GM12878 (cell line): ENCODE results near the gene CELF2. TPM values are rescaled to one million over a fixed set of nuclear protein-coding genes. Genes with fewer than 3 reads are reported as not detected.

Source experiments
- ATAC-seq: fragments of 200-7000 bp; cut with Tn5 transposase; 3 replicates; pipeline ENCODE4 v1.9.1; 2020; ENCODE audit warnings: mild to moderate bottlenecking, moderate library complexity
- BruUV-seq: library from RNA; stranded (reverse); fragments of 400-500 nt; replicated peaks from 2 replicates; lab custom pipeline; 2021; lab: Mats Ljungman, UMichigan
- CTCF ChIA-PET: fragments of 300-600 bp; sonication (Branson Sonifier 250); formaldehyde crosslinking; extraction: SDS; loops from one replicate; lab custom pipeline; 2021; ENCODE audit warnings: inconsistent platforms; lab: Yijun Ruan, JAX
- POLR2A ChIA-PET: fragments of 350-600 bp; formaldehyde crosslinking; extraction: SDS; loops from one replicate; lab custom pipeline; 2021; ENCODE audit warnings: inconsistent platforms; lab: Charles Lee
- RAD21 ChIA-PET: fragments of 300-600 bp; sonication (Branson Sonifier 250); formaldehyde crosslinking; loops from one replicate; lab custom pipeline; 2023; ENCODE audit warnings: antibody characterized with exemption; ENCODE audit not compliant: unreplicated experiment; lab: Charles Lee
- SMC1A ChIA-PET: fragments of 300-600 bp; sonication (Branson Sonifier 250); formaldehyde crosslinking; loops from one replicate; lab custom pipeline; 2023; ENCODE audit not compliant: unreplicated experiment, uncharacterized antibody; lab: Charles Lee
- DNase-seq: peaks from one replicate; pipeline ENCODE4 v3.0.0-alpha.2; 2011; ENCODE audit warnings: low read depth, low spot score
- FAIRE-seq: peaks from 3 replicates; lab custom pipeline; 2011; peaks lifted over from hg19 to GRCh38; lab: Jason Lieb, UNC
- H2AFZ ChIP-seq: 2 replicates; pipeline ENCODE4 v1.6.0; 2011; ENCODE audit warnings: low read depth, low read length, control low read depth; ENCODE audit not compliant: control insufficient read depth
- H3K27ac ChIP-seq: 2 replicates; pipeline ENCODE4 v1.5.1; 2011; ENCODE audit warnings: control low read depth; ENCODE audit not compliant: control insufficient read depth, insufficient read depth
- H3K27me3 ChIP-seq, 2 experiments: replicated peaks in 1 of 2; 2 replicates each; pipeline versions ENCODE4 v1.6.0 to v1.6.1; 2011; ENCODE audit warnings: low read length in 1 of 2; ENCODE audit not compliant: control insufficient read depth in 2 of 2, insufficient read depth in 2 of 2
- H3K36me3 ChIP-seq, 2 experiments: 2 replicates each; pipeline ENCODE4 v1.5.1; 2011; ENCODE audit warnings: low read length in 1 of 2; ENCODE audit not compliant: control insufficient read depth in 2 of 2, insufficient read depth in 2 of 2
- H3K4me1 ChIP-seq: 2 replicates; pipeline ENCODE4 v1.6.1; 2011; ENCODE audit warnings: mild to moderate bottlenecking, low read length, moderate library complexity, mixed read lengths; ENCODE audit not compliant: control insufficient read depth, insufficient read depth
- H3K4me2 ChIP-seq: 2 replicates; pipeline ENCODE4 v1.6.0; 2011; ENCODE audit warnings: control low read depth; ENCODE audit not compliant: control insufficient read depth, insufficient read depth
- H3K4me3 ChIP-seq: fragments of 200-600 bp; sonication (generic); 2 replicates; pipeline ENCODE4 v1.5.1; 2016
- H3K79me2 ChIP-seq: 2 replicates; pipeline ENCODE4 v1.6.0; 2011; ENCODE audit warnings: low read length; ENCODE audit not compliant: control insufficient read depth, insufficient read depth
- H3K9ac ChIP-seq: 2 replicates; pipeline ENCODE4 v1.8.0; 2011; ENCODE audit warnings: low read length, control low read depth, mixed read lengths; ENCODE audit not compliant: control insufficient read depth, insufficient read depth
- H3K9me3 ChIP-seq: replicated peaks from 3 replicates; pipeline ENCODE4 v1.5.1; 2011; ENCODE audit warnings: mild to moderate bottlenecking, low read length; ENCODE audit not compliant: control insufficient read depth, insufficient read depth
- H4K20me1 ChIP-seq: 2 replicates; pipeline ENCODE4 v1.6.0; 2011; ENCODE audit not compliant: control insufficient read depth, insufficient read depth
- CBFB ChIP-seq: IDR thresholded peaks from 2 replicates; pipeline ENCODE4 v1.6.1; 2016; ENCODE audit warnings: antibody characterized with exemption, low read depth
- CEBPZ ChIP-seq: fragments of 150-350 bp; IDR thresholded peaks from 2 replicates; pipeline ENCODE4 v1.6.1; 2016; ENCODE audit warnings: low read depth, low read length
- CHD2 ChIP-seq: IDR thresholded peaks from 2 replicates; pipeline ENCODE4 v1.6.1; 2011; ENCODE audit warnings: low read depth, low read length, improper control_type of control experiment, borderline replicate concordance
- FOS ChIP-seq: IDR thresholded peaks from 3 replicates; pipeline ENCODE4 v1.6.1; 2011; ENCODE audit warnings: borderline replicate concordance; ENCODE audit not compliant: insufficient read length; ENCODE audit errors: extremely low read depth
- GABPA ChIP-seq: IDR thresholded peaks from 2 replicates; pipeline ENCODE4 v1.6.1; 2014; ENCODE audit warnings: antibody characterized with exemption, low read depth, mild to moderate bottlenecking, inconsistent platforms
- NRF1 ChIP-seq: conservative IDR thresholded peaks from 2 replicates; pipeline ENCODE4 v1.6.1; 2011; ENCODE audit warnings: mild to moderate bottlenecking, low read depth, low read length, improper control_type of control experiment
- POLR2AphosphoS2 ChIP-seq: IDR thresholded peaks from 2 replicates; pipeline ENCODE4 v1.6.1; 2011; ENCODE audit warnings: low read depth, mild to moderate bottlenecking, low read length, improper control_type of control experiment, moderate library complexity
- POLR2AphosphoS5 ChIP-seq: IDR thresholded peaks from 2 replicates; pipeline ENCODE4 v1.6.1; 2011; ENCODE audit warnings: mild to moderate bottlenecking, low read length, inconsistent platforms
- ZBTB4 ChIP-seq: fragments of 450-650 bp; formaldehyde crosslinking; IDR thresholded peaks from 2 replicates; pipeline ENCODE4 v1.4.0; 2022; ENCODE audit warnings: mild to moderate bottlenecking, moderate library complexity
- WGBS: methylation state at CpG from one replicate; pipeline ENCODE4 v1.1.6; 2016; ENCODE audit warnings: low lambda C conversion rate; ENCODE audit not compliant: insufficient replicate concordance, insufficient coverage; ENCODE audit errors: missing lambda C conversion rate; 5-methylcytosine and 5-hydroxymethylcytosine counted together
- in situ Hi-C: fragments of 300-500 bp; cut with MboI; formaldehyde crosslinking; loops from 9 replicates; pipeline ENCODE4 v1.14.3; 2018; ENCODE audit warnings: mixed read lengths
- intact Hi-C: fragments of 100-400 bp; cut with micrococcal nuclease; formaldehyde crosslinking; loops from one replicate; pipeline ENCODE4 v1.14.2; 2022; ENCODE audit not compliant: unreplicated experiment
- polyA plus RNA-seq, 11 experiments: library from polyadenylated mRNA; depleted of rRNA in 4 of 11; unstranded in 6 of 11; stranded (reverse) in 5 of 11; fragments of >200 nt; fragmentation: Nextera tagmentation in 4 of 11; fragmentation: Illumina TruSeq in 1 of 11; extraction: Ambion mirVana in 4 of 11; extraction: Trizol in 1 of 11; gene quantifications; 1 replicate in 1 of 11; 2 replicates in 10 of 11; pipeline versions ENCODE4 v1.2.1 to v1.2.3, GENCODE V29; 2011 to 2016; ENCODE audit warnings: inconsistent platforms in 2 of 11, missing spikeins in 2 of 11, low read depth in 1 of 11
- total RNA-seq, 4 experiments: library from RNA; depleted of rRNA in 3 of 4; stranded (reverse); fragments of >200 nt in 3 of 4; fragmentation: Illumina TruSeq in 1 of 4; extraction: Trizol in 1 of 4; gene quantifications; 2 replicates each; pipeline versions ENCODE4 v1.2.1 to v1.2.3, GENCODE V29; 2013 to 2021

Gene CELF2
- total and polyA plus RNA-seq, 10 of the 15 experiments (the other 5 are each of a cell fraction or from before 2014, with no cell fraction given), result 20.8 to 129 (median 86.3) TPM

GRCh38 chr10:11144626-11145494, 127.2 kb downstream of the CELF2 start (continued):
- TF ChIP-seq CEBPZ, result no peak
- no peak for TF ChIP-seq CHD2
- no peak for TF ChIP-seq FOS

- Histone ChIP-seq H3K27ac (peak overlapping the region; percentile 68), H3K4me1 (peaks cover 16% of the 10 kb centered on the region), H4K20me1 (no peaks in the 10 kb centered on the region), H3K27me3 (no peaks in the 10 kb centered on the region), H3K9me3 (no peaks in the 10 kb centered on the region), H3K4me2 (peak overlapping the region; percentile 80), H3K9ac (peak overlapping the region; percentile 41; the same call in 1 of the 2 replicates), H2AFZ (peak overlapping the region; percentile 94), H3K4me3 (peak overlapping the region; percentile 25; the same call in 1 of the 2 replicates), H3K79me2 (no peaks in the 10 kb centered on the region), H3K36me3 (no peaks in the 10 kb centered on the region)
- ChIA-PET RAD21 (interaction anchor here (0.9 to 5.1 kb wide), 17 partner anchors 14 to 125 kb away, joined by 3 to 57 read pairs (median 3); no protein-coding TSS in a partner anchor), POLR2A (interaction anchor here (0.6 to 3.0 kb wide), 6 partner anchors 18 to 110 kb away, joined by 3 to 15 read pairs (median 4); no protein-coding TSS in a partner anchor), CTCF (interaction anchor here (0.6 to 5.1 kb wide), 15 partner anchors 14 to 125 kb away, joined by 3 to 39 read pairs (median 6); no protein-coding TSS in a partner anchor), SMC1A (interaction anchor here (0.7 to 9.5 kb wide), 27 partner anchors 9 to 142 kb away, joined by 3 to 99 read pairs (median 4); no protein-coding TSS in a partner anchor)
- BruUV-seq, result no TSS peak
- WGBS, result 0% methylated on average over 3 of the region's 3 CpGs
- FAIRE-seq (no peak), ATAC-seq (peak; percentile 92), DNase-seq (no peak)
- in situ Hi-C loops (no loop called here), intact Hi-C loops (loop anchor here (1.0 kb wide), 1 partner anchor 18 kb away; no protein-coding TSS in a partner anchor)
- TF ChIP-seq GABPA, result peak; percentile 77; the same call in 1 of the 2 replicates
- no peak for TF ChIP-seq POLR2AphosphoS2
- TF ChIP-seq ZBTB4 (CRISPR knock-in tag), result no peak
- no peak for TF ChIP-seq NRF1
- TF ChIP-seq CEBPZ, result no peak
- TF ChIP-seq CBFB, result no peak
- TF ChIP-seq POLR2AphosphoS5, result 0 out of 2 replicates have a peak, but pooled peaks have one; percentile 35
Observed at GRCh38 chr10:11145495-11145855, 127.8 kb downstream of the CELF2 start.
